Cortex of kidney (tissue), 1 donor: ENCODE data around the gene SLC47A1.
"Not testable (repeated sequence)": the region's sequence is repeated elsewhere in the genome, so short reads cannot be mapped to it uniquely, and the experiment has no call there.

ENCODE experiments used
- DNase-seq: peaks from one replicate; lab custom pipeline; 2025; lab: John Stamatoyannopoulos, UW

Gene SLC47A1

GRCh38 chr17:19533718-19534561 lies at the start of gene SLC47A1:
Gene SLC47A1, plus strand, starts transcription at chr17:19533854. Its CDS starts 86 bp downstream, at chr17:19533940.
- no peak for DNase-seq

- DNase-seq, result no peak
These were observed 47.8 kb upstream of the SLC47A1 start for GRCh38 chr17:19485800-19486340.

- no peak for DNase-seq
These were observed 47.2 kb upstream of the SLC47A1 start for GRCh38 chr17:19486351-19487023.

GRCh38 chr17:19487024-19487600 lies 46.5 kb upstream of the SLC47A1 start:
- no peak for DNase-seq

- DNase-seq, result no peak
These were observed 41.5 kb upstream of the SLC47A1 start for GRCh38 chr17:19492141-19492540.

- DNase-seq, result no peak
These were observed 38.5 kb upstream of the SLC47A1 start for GRCh38 chr17:19494961-19495806.

- no peak for DNase-seq
These were observed 37.7 kb upstream of the SLC47A1 start for GRCh38 chr17:19495828-19496528.

GRCh38 chr17:19497624-19498023 lies 36.0 kb upstream of the SLC47A1 start:
- no peak for DNase-seq

GRCh38 chr17:19501219-19501618 lies 32.4 kb upstream of the SLC47A1 start:
- no peak for DNase-seq

- no peak for DNase-seq
These were observed 31.1 kb upstream of the SLC47A1 start for GRCh38 chr17:19502517-19502916.

GRCh38 chr17:19505561-19505960 lies 28.1 kb upstream of the SLC47A1 start:
- DNase-seq, result not testable (repeated sequence)

- DNase-seq, result no peak
These were observed 25.7 kb upstream of the SLC47A1 start for GRCh38 chr17:19507775-19508576.

GRCh38 chr17:19508577-19508867 lies 25.1 kb upstream of the SLC47A1 start:
- DNase-seq, result no peak

- DNase-seq, result not testable (repeated sequence)
These were observed 24.3 kb upstream of the SLC47A1 start for GRCh38 chr17:19509281-19509852.

GRCh38 chr17:19510903-19511302 lies 22.8 kb upstream of the SLC47A1 start:
- DNase-seq, result no peak

GRCh38 chr17:19513897-19514488 lies 19.7 kb upstream of the SLC47A1 start:
- DNase-seq, result no peak

- DNase-seq, result no peak
These were observed 16.0 kb upstream of the SLC47A1 start for GRCh38 chr17:19517699-19518098.

GRCh38 chr17:19519388-19520291 lies 14.0 kb upstream of the SLC47A1 start:
- DNase-seq, result not testable (repeated sequence)

GRCh38 chr17:19520641-19521040 lies 13.0 kb upstream of the SLC47A1 start:
- no peak for DNase-seq
